Omental fat pad (tissue), 4 donors: Measurements from ENCODE around the gene CHMP2B. TPM values are rescaled to one million over a fixed set of nuclear protein-coding genes. Genes with fewer than 3 reads are reported as not detected.

Source experiments
- ATAC-seq: fragments of 150-250 bp; one replicate; pipeline ENCODE4 v1.9.1; 2016; ENCODE audit warnings: mild to moderate bottlenecking, moderate library complexity; ENCODE audit not compliant: low FRiP score
- DNase-seq: peaks from one replicate; pipeline ENCODE4 v3.0.0-alpha.2; 2019; ENCODE audit warnings: low spot score
- total RNA-seq, 4 donors: library from RNA; depleted of rRNA; stranded (reverse); fragments of >200 nt; gene quantifications; one replicate each; pipeline ENCODE4 v1.1.0, GENCODE V29; 2016
- TF ChIP-seq, protein P1 (sequence below), 3 donors: fragments of 450-650 bp; IDR thresholded peaks; one replicate each; pipeline ENCODE4 v1.5.1; 2016 to 2017; ENCODE audit warnings: antibody characterized with exemption in 3 of 3, mild to moderate bottlenecking in 3 of 3, moderate library complexity in 2 of 3

CHMP2B gene
- total RNA-seq, 4 donors from 2014 or later, result 25.5 to 31.6 (median 28.5) TPM

DNA sequence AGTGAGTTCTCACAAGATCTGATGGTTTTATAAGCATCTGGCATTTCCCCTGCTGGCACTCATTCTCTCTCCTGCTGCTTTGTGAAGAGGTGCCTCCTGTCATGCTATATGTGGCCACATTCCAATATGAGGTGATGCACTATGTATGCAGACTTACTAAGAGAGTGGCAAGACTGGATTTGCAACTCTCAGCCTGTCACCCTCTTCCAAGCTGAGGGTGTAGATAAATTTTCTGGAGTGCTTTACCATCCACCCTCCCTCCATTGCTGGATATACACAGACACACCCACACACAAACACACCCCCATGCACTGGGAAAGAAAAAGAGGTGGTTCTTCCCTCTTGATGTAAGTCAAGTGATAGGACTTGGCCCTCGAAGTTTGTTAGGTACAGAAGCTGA, 30.2 kb upstream of the CHMP2B start:
- no peak for DNase-seq
- no peak for ATAC-seq
- TF ChIP-seq, protein P1, sequence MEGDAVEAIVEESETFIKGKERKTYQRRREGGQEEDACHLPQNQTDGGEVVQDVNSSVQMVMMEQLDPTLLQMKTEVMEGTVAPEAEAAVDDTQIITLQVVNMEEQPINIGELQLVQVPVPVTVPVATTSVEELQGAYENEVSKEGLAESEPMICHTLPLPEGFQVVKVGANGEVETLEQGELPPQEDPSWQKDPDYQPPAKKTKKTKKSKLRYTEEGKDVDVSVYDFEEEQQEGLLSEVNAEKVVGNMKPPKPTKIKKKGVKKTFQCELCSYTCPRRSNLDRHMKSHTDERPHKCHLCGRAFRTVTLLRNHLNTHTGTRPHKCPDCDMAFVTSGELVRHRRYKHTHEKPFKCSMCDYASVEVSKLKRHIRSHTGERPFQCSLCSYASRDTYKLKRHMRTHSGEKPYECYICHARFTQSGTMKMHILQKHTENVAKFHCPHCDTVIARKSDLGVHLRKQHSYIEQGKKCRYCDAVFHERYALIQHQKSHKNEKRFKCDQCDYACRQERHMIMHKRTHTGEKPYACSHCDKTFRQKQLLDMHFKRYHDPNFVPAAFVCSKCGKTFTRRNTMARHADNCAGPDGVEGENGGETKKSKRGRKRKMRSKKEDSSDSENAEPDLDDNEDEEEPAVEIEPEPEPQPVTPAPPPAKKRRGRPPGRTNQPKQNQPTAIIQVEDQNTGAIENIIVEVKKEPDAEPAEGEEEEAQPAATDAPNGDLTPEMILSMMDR (IDR thresholded peaks at IDR 0.05), result no peak

DNA sequence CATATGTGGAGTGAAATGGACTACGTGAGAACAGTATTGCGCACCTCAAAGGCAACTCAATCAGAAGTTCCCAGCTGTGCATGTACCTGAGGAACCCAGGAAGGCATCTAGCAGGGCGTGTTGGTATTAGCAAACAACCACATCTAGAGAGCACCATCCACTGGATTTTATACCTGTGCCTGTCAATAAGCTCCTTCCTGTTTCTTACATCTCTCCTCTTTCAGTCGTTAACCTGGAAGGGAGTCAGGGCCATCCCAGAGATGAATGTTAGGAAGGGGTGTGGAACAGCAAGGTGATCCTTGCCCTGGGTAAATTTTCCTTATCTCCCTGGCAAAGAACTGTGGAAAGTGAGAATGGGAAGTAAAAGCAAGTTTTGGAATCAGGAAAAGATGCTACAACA, 29.6 kb upstream of the CHMP2B start:
- DNase-seq, result no peak
- no peak for ATAC-seq
- TF ChIP-seq, protein P1 (IDR thresholded peaks at IDR 0.05), result no peak

DNA sequence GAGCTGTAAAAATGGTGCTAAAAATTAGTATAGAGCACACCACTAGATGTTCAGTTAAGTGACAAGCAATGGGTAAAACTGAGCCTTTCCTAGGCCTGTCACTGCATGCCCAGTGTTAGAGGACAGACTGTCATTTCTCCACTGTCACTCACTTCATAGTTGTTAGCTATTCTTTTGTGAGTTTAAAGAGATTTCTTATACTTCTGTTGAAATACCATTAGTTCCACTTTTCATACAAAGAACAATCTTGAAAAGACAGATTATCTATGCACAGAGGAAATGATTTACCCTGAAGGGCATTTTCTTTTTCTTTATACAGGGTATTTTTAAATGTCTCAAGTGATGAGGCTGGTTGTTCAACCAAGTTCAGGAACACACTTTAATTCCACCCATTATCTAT, 28.3 kb upstream of the CHMP2B start:
- ATAC-seq (no peak), DNase-seq (no peak)
- TF ChIP-seq, protein P1 (IDR thresholded peaks at IDR 0.05), result no peak

DNA sequence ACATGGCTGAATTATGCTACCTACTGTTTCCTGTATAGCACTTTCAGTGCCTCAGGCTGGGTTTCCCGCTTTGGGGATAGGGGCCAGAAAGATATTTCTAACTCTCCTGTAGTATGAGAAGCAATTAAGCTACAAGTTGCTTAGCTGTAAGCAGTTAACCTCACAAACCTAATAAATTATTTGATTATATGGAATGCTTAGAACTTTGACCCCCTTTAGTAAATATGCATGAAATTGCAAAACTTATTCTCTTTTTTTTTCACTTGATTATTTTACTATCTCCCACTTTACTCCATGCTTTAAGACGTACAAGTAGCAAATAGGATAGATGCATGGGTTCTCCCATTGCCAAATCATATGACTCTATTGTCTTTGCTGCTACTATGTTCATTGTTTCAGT, 27.5 kb upstream of the CHMP2B start:
- no peak for ATAC-seq
- no peak for DNase-seq

DNA sequence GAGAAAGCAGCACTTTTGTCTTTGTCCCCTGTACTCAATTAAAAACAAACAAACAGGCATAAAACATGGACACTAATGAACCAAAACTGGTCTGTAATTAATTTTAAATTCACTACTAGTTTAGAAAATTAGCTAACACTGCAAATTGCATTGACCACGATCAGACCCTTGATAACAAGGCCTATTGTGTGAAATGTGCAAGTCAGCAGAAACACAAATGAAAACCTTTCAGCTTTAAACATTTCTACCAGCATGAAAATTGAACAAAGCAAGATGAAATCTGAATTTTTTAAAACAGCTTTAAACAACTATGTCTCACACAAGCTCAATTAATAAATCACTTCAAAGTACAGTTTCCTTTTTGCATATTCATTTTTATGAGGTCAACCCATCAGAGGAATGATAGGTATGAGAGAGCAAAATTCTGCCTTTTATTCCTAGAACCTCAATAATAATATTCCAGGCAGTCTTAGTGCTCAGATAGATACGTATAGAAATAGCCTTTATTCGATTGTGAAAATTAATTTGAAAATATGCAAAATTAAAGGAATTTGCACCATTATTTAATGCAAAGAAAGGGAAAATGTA, 27.0 kb upstream of the CHMP2B start:
- TF ChIP-seq, protein P1 (IDR thresholded peaks at IDR 0.05), result no peak
- no peak for ATAC-seq

More for the DNA sequence above, 27.5 kb upstream of the CHMP2B start:
- TF ChIP-seq, protein P1 (IDR thresholded peaks at IDR 0.05), result no peak

DNA sequence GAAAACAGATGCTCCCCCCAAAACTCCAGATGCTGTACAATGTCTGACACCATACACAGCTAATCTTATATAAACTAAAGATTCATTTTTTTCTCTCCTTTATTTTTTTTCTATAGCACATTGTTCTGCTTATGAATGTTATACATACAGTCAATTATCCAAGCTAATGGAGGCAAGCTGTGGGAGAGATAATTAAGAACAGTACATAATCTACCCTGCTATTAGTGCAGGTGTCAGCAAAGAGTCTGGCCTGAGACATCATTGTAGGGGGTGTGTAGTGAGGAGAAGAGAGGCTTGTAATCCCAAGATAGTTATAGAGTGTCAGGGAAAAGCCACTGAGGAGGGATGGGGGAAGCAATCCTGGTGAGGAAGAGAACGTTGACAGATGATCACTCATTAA, 25.4 kb upstream of the CHMP2B start:
- DNase-seq (no peak), ATAC-seq (no peak)
- TF ChIP-seq, protein P1 (IDR thresholded peaks at IDR 0.05), result no peak

More for the DNA sequence above, 27.0 kb upstream of the CHMP2B start:
- DNase-seq, result no peak

DNA sequence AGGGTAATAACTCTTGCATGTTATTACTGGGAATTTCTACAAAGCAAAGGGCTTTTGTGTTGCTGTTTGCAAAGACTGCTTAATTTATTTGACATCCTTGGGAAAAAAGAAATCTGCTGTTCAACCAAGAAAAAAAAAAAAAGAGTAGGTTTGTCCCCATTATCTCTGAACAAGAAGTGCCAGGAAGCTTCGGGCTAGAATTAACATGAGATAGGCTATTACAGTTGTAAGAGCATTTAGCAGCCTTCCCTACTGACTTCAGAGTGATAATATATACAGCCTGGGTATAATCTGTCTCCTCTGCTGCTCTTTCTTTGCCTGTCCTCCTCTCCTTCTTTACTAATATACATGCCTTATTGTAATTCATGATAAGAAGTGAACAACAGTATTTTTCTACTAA, 23.3 kb upstream of the CHMP2B start:
- TF ChIP-seq, protein P1 (IDR thresholded peaks at IDR 0.05), result no peak
- ATAC-seq (no peak), DNase-seq (no peak)
